Measurements from ENCODE around the gene RTEL1. TPM values are rescaled to one million over a fixed set of nuclear protein-coding genes. Genes with fewer than 3 reads are reported as not detected.

RTEL1 gene
- total RNA-seq, 1 donor from 2014 or later = 20.2 TPM

DNA sequence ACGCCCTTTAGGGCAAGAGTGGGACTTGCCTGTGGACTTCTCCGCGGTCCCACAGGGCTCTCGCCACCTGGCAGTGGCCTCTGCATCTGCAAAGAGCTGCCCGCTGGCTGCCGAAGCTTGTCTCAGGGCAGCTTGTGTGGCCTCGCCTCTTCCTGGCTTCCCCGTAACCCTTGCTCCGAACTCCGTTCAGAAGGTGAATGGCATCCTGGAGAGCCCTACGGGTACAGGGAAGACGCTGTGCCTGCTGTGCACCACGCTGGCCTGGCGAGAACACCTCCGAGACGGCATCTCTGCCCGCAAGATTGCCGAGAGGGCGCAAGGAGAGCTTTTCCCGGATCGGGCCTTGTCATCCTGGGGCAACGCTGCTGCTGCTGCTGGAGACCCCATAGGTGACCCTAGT is 3.0 kb downstream of the RTEL1 start:
- Mint-ChIP-seq H3K36me3 (ENCODE audit: low read depth, unreplicated experiment) (peaks cover 5% of the 10 kb centered on the region), H3K27me3 (ENCODE audit: unreplicated experiment) (peaks cover 18% of the 10 kb centered on the region), H3K9me3 (ENCODE audit: unreplicated experiment) (no peaks in the 10 kb centered on the region), H3K27ac (ENCODE audit: unreplicated experiment) (no peak overlapping the region), H3K4me1 (ENCODE audit: unreplicated experiment) (peaks cover 18% of the 10 kb centered on the region), H3K4me3 (ENCODE audit: unreplicated experiment) (no peak overlapping the region)
- DNase-seq (ENCODE audit: low spot score) = no peak
- TF ChIP-seq, protein P1, sequence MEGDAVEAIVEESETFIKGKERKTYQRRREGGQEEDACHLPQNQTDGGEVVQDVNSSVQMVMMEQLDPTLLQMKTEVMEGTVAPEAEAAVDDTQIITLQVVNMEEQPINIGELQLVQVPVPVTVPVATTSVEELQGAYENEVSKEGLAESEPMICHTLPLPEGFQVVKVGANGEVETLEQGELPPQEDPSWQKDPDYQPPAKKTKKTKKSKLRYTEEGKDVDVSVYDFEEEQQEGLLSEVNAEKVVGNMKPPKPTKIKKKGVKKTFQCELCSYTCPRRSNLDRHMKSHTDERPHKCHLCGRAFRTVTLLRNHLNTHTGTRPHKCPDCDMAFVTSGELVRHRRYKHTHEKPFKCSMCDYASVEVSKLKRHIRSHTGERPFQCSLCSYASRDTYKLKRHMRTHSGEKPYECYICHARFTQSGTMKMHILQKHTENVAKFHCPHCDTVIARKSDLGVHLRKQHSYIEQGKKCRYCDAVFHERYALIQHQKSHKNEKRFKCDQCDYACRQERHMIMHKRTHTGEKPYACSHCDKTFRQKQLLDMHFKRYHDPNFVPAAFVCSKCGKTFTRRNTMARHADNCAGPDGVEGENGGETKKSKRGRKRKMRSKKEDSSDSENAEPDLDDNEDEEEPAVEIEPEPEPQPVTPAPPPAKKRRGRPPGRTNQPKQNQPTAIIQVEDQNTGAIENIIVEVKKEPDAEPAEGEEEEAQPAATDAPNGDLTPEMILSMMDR (IDR thresholded peaks at IDR 0.05; ENCODE audit: unreplicated experiment) = no peak

DNA sequence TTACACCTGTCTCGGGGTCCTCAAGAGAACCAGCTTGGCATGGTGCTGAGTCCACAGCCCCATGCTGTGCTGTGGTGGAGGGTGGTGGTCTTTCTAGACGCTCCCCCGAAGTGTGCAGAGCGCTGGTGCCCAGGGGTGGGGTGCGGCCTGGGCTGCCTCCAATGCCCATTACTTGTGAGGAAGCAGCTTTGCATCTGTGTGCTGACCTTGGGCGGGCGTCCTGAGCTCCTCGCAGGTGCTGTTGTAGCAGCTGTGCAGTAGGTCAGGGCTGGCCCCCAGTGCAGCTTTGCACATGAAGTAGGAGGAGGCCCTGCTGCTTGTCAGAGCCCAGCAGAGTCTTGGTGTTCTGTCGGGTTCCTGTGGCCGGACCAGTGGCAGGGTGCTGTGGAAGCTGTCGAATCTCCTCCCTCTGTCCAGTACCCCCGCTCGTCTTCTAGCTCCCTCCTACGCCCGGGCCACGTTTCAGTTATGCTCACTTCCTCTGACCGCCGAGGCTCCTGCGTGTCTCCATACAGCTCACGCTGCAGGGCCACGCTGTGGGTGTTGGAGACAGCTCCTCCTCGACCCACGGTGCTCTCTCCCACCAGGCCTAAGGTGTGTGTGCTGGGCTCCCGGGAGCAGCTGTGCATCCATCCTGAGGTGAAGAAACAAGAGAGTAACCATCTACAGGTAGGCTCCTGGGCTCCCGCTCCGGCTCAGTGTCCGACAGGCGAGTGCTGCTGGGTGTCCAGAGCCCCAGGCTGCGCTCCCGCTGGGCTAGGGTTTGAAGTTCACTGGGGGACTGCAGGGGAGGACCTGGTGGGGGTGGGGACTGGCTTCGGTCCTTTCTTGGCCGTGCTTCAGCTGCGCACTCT is 4.1 kb downstream of the RTEL1 start:
- peaks cover 16% of the 10 kb centered on the region for H3K27me3 Mint-ChIP-seq (ENCODE audit: unreplicated experiment)
- TF ChIP-seq, protein P1 (IDR thresholded peaks at IDR 0.05; ENCODE audit: unreplicated experiment) = no peak
- no peak for DNase-seq (ENCODE audit: low spot score)
- peaks cover 18% of the 10 kb centered on the region for H3K4me1 Mint-ChIP-seq (ENCODE audit: unreplicated experiment)
- H3K36me3 Mint-ChIP-seq (ENCODE audit: low read depth, unreplicated experiment) = peaks cover 7% of the 10 kb centered on the region
- H3K27ac Mint-ChIP-seq (ENCODE audit: unreplicated experiment) = no peak overlapping the region
- H3K4me3 Mint-ChIP-seq (ENCODE audit: unreplicated experiment) = no peak overlapping the region
- no peaks in the 10 kb centered on the region for H3K9me3 Mint-ChIP-seq (ENCODE audit: unreplicated experiment)

DNA sequence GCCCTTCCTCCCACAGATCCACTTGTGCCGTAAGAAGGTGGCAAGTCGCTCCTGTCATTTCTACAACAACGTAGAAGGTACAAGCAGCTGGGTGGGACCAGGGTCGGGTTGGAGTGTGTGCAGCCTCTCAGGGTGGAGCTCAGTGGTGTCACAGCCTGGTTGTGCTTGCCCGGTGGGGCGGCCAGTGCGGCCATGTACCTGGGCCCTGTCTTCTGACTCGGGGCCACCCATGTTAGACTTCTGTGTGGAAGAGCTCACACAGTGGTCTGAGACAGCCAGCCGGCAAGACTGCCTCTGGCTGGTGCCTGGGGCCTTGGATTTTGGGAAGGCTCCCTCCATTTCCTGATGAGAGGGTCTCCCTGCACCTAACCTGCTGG is 4.7 kb downstream of the RTEL1 start:
- Mint-ChIP-seq H3K9me3 (ENCODE audit: unreplicated experiment) (no peaks in the 10 kb centered on the region), H3K27ac (ENCODE audit: unreplicated experiment) (no peak overlapping the region), H3K4me3 (ENCODE audit: unreplicated experiment) (no peak overlapping the region)

DNA sequence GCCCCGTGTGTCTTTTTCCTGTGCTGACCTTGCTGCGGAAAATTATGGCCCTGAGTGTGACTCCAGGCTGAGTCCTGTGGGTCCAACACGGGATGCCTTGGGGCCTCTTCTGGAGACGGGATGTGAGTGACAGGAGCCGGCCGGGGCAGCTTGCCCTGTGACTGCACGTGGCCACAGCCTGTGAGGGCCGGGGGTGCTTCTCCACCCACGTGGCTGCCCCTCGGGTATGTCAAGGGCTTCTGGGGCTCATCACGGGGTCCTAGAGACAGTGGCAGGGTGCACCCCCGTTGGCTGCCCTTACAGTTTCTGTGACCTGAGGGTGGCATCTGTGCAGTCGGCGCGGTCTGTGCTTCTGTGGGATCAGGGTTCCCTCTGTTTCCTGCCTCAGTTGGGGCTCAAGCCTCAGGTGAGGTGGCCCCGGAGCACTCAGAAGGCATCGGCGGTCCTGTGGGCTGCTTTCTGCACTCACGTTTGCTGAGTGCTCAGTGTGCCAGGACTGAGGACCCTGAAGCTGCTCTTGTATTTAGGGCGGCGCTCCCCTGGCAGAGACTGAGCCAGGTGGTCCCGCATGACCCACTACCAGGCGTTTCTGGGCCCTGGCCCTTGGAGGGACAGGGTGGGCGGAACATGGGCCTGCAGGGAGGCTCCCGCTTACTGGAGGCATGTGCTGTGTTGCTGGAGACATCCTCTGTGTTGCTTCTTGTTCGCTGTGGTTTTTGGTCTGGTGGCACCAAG is 5.4 kb downstream of the RTEL1 start:
- H3K27ac Mint-ChIP-seq (ENCODE audit: unreplicated experiment) = no peak overlapping the region
- peaks cover 13% of the 10 kb centered on the region for H3K36me3 Mint-ChIP-seq (ENCODE audit: low read depth, unreplicated experiment)
- H3K4me1 Mint-ChIP-seq (ENCODE audit: unreplicated experiment) = peaks cover 12% of the 10 kb centered on the region
- H3K9me3 Mint-ChIP-seq (ENCODE audit: unreplicated experiment) = no peaks in the 10 kb centered on the region
- DNase-seq (ENCODE audit: low spot score) = no peak
- no peak overlapping the region for H3K4me3 Mint-ChIP-seq (ENCODE audit: unreplicated experiment)
- peaks cover 16% of the 10 kb centered on the region for H3K27me3 Mint-ChIP-seq (ENCODE audit: unreplicated experiment)
- TF ChIP-seq, protein P1 (IDR thresholded peaks at IDR 0.05; ENCODE audit: unreplicated experiment) = no peak

More for the DNA sequence above, 4.7 kb downstream of the RTEL1 start:
- peaks cover 7% of the 10 kb centered on the region for H3K36me3 Mint-ChIP-seq (ENCODE audit: low read depth, unreplicated experiment)
- H3K4me1 Mint-ChIP-seq (ENCODE audit: unreplicated experiment) = peaks cover 16% of the 10 kb centered on the region
- H3K27me3 Mint-ChIP-seq (ENCODE audit: unreplicated experiment) = peaks cover 16% of the 10 kb centered on the region
- no peak for DNase-seq (ENCODE audit: low spot score)
- TF ChIP-seq, protein P1 (IDR thresholded peaks at IDR 0.05; ENCODE audit: unreplicated experiment) = no peak

Measured in endothelial cell (in vitro differentiated cells).